Parathyroid adenoma (tissue), 2 donors: ENCODE data around the gene TIMP3.
"Not testable (repeated sequence)": the region's sequence is repeated elsewhere in the genome, so short reads cannot be mapped to it uniquely, and the experiment has no call there.

Experiments used
- H2AFZ ChIP-seq: fragments of 300-600 bp; sonication (generic); one replicate; pipeline ENCODE4 v1.7.0; 2017; ENCODE audit warnings: antibody characterized with exemption, mild to moderate bottlenecking
- H3K27ac ChIP-seq: fragments of 300-600 bp; sonication (generic); one replicate; pipeline ENCODE4 v1.7.0; 2017
- H3K27me3 ChIP-seq: fragments of 300-600 bp; sonication (generic); one replicate; pipeline ENCODE4 v1.7.0; 2017; ENCODE audit warnings: low read length; ENCODE audit not compliant: control insufficient read depth, insufficient read depth
- H3K36me3 ChIP-seq: fragments of 300-600 bp; sonication (generic); one replicate; pipeline ENCODE4 v1.7.0; 2017; ENCODE audit warnings: low read length; ENCODE audit not compliant: control insufficient read depth, insufficient read depth
- H3K4me1 ChIP-seq: fragments of 300-600 bp; sonication (generic); one replicate; pipeline ENCODE4 v1.7.0; 2017; ENCODE audit warnings: control low read depth
- H3K4me2 ChIP-seq: fragments of 300-600 bp; sonication (generic); one replicate; pipeline ENCODE4 v1.7.0; 2017; ENCODE audit warnings: low read length
- H3K4me3 ChIP-seq: fragments of 300-600 bp; sonication (generic); one replicate; pipeline ENCODE4 v1.7.0; 2017; ENCODE audit warnings: low read depth, low read length
- H3K79me2 ChIP-seq: fragments of 300-600 bp; sonication (generic); one replicate; pipeline ENCODE4 v1.7.0; 2017; ENCODE audit warnings: control low read depth
- H3K9ac ChIP-seq: fragments of 300-600 bp; sonication (generic); one replicate; pipeline ENCODE4 v1.7.0; 2017; ENCODE audit warnings: mild to moderate bottlenecking
- H3K9me3 ChIP-seq: fragments of 300-600 bp; sonication (generic); one replicate; pipeline ENCODE4 v1.7.0; 2017; ENCODE audit warnings: low read length; ENCODE audit not compliant: control insufficient read depth
- TF ChIP-seq, protein P1 (sequence below): fragments of 300-600 bp; sonication (generic); IDR thresholded peaks from one replicate; pipeline ENCODE4 v1.7.0; 2017; ENCODE audit warnings: antibody characterized with exemption, mild to moderate bottlenecking
- donor health status: primary hyperparathyroidism.

The TIMP3 gene

DNA sequence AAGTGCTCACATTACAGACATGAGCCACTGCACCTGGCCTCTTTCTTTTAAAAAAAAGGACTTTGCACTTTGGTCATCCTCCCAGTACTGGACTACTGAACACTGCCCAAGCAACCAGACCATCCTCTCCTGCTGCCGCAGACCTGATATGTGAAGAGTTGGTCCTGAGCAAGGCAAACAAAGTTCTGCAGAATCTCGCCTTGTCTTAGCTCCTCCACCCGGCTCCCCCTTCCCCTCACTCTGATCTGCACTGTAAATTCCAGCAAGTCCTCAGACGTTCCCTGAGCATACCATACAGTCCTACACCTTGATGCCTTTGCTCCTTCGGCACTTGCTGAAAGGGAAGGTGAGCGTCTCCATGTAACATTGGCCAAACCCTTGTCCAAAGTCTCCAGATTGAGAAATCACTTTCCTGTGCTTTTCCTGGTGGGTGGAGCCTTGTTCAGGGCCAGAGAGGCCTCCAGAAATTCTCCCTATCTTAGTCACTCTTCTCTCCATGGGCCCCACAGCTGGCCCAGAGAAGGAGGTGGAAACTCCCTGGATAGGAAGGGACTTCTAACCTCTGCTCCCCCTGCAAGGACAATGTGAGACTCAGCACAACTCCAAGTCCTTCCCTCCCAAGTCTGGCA is 47.0 kb upstream of the TIMP3 start:
- Histone ChIP-seq H3K9me3 (no peaks in the 10 kb centered on the region), H3K36me3 (no peaks in the 10 kb centered on the region), H2AFZ (no peak overlapping the region), H3K9ac (no peak overlapping the region), H3K4me3 (no peak overlapping the region), H3K79me2 (no peaks in the 10 kb centered on the region), H3K27me3 (no peaks in the 10 kb centered on the region), H3K4me1 (no peaks in the 10 kb centered on the region), H3K27ac (no peak overlapping the region), H3K4me2 (no peak overlapping the region)
- TF ChIP-seq, protein P1, sequence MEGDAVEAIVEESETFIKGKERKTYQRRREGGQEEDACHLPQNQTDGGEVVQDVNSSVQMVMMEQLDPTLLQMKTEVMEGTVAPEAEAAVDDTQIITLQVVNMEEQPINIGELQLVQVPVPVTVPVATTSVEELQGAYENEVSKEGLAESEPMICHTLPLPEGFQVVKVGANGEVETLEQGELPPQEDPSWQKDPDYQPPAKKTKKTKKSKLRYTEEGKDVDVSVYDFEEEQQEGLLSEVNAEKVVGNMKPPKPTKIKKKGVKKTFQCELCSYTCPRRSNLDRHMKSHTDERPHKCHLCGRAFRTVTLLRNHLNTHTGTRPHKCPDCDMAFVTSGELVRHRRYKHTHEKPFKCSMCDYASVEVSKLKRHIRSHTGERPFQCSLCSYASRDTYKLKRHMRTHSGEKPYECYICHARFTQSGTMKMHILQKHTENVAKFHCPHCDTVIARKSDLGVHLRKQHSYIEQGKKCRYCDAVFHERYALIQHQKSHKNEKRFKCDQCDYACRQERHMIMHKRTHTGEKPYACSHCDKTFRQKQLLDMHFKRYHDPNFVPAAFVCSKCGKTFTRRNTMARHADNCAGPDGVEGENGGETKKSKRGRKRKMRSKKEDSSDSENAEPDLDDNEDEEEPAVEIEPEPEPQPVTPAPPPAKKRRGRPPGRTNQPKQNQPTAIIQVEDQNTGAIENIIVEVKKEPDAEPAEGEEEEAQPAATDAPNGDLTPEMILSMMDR: no peak

DNA sequence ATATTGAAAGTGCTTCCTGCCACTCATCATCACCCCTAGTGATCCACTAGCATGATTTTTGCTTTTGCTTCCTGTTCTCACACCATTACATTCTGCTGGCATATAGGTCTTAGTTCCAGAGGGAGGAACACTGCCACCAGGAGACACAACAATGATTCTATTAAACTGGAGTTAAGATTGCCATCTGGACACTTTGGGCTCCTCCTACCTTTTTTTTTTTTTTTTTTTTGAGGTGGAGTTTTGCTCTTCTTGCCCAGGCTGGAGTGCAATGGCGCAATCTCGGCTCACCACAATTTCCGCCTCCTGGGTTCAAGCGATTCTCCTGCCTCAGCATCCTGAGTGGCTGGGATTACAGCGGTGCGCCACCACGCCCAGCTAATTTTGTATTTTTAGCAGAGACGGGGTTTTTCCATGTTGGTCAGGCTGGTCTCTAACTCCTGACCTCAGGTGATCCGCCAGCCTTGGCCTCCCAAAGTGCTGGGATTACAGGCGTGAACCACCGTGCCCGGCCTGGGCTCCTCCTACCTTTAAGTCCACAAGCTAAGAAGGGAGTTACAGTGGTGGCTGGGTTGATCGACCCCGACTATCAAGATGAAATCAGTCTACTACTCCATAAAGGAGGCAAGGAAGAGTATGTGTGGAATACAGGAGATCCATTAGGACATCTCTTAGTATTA is 44.3 kb upstream of the TIMP3 start:
- not testable (repeated sequence) for H2AFZ ChIP-seq, H3K4me2 ChIP-seq, H3K27me3 ChIP-seq, H3K36me3 ChIP-seq, H3K4me1 ChIP-seq, H3K79me2 ChIP-seq, H3K4me3 ChIP-seq, H3K27ac ChIP-seq, H3K9me3 ChIP-seq, H3K9ac ChIP-seq

DNA sequence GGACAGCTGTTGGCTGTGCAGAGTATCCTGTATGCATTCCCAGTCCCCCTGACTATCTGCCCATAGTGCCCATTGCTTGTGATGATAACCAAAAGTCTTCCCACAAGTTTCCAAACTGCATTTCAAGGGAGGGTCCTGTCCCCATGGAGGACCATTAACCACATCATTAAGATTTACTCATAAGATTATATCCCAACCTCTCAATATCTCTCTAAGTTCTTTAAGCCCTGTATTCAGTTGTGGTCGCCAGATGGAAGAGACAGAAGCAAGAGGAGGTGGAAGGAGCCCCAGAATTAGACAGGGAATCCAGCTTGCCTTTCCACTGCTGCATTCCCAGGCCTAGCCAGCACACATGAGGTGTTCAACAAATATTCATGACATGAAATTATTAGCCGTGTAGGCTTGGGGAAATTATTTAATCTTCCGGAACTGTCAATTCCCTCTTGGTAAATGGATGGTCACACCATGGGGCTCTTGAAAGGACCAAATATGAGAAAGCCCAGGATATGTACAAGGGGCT is 42.6 kb upstream of the TIMP3 start:
- Histone ChIP-seq H3K4me1 (no peaks in the 10 kb centered on the region), H3K36me3 (no peaks in the 10 kb centered on the region), H3K79me2 (no peaks in the 10 kb centered on the region), H3K27me3 (no peaks in the 10 kb centered on the region), H3K4me2 (no peak overlapping the region), H3K9me3 (no peaks in the 10 kb centered on the region), H2AFZ (no peak overlapping the region), H3K27ac (no peak overlapping the region), H3K4me3 (no peak overlapping the region), H3K9ac (no peak overlapping the region)
- TF ChIP-seq, protein P1: no peak

DNA sequence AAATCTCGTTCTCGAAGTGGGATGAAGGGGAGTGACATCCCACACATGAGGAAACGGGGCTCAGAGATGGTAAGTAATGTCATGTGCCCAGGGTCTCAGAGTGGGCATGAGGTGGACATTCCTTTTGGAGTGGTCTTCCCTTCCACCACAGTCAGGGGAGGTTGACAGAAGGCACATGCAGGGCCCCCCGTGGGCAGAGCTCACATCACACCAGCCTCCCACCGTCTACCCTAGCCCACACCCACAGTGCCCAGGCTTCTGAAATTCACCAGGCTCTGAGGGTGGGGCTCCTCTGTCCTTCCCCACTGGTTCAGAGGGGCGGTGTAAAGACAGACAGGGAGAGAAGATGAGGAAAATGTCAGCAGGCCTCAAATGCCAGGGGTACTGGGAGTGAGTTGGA is 41.1 kb upstream of the TIMP3 start:
- Histone ChIP-seq H3K4me3 (no peak overlapping the region), H2AFZ (no peak overlapping the region), H3K4me1 (no peaks in the 10 kb centered on the region), H3K9me3 (no peaks in the 10 kb centered on the region), H3K36me3 (no peaks in the 10 kb centered on the region), H3K27ac (peak overlapping the region; percentile 75), H3K79me2 (no peaks in the 10 kb centered on the region), H3K4me2 (no peak overlapping the region), H3K27me3 (no peaks in the 10 kb centered on the region), H3K9ac (no peak overlapping the region)
- TF ChIP-seq, protein P1: no peak

DNA sequence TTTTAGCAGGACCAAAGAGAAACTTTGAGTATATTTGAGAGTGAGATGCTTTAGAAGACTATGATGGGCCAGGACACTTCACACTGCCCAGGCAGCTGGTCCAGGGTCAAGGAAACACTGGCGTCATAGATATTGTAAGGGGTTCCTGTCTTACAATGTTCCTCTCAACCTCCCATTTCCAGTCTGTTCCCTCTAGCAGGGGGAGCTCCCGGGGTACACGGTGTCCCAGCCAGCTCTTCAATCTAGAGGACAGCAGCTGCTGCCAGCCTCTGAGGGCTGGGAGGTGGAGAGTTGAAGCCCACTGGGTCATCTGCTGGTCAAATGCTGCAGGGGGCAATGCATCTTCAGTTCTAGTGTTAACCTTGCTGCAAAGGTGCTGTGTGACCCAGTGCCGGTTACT is 40.7 kb upstream of the TIMP3 start:
- no peak overlapping the region for H3K4me2 ChIP-seq
- H3K9ac ChIP-seq: no peak overlapping the region
- no peak overlapping the region for H3K4me3 ChIP-seq
- H3K9me3 ChIP-seq: no peaks in the 10 kb centered on the region
- H3K27me3 ChIP-seq: no peaks in the 10 kb centered on the region
- no peaks in the 10 kb centered on the region for H3K79me2 ChIP-seq
- no peaks in the 10 kb centered on the region for H3K36me3 ChIP-seq
- TF ChIP-seq, protein P1: no peak
- no peaks in the 10 kb centered on the region for H3K4me1 ChIP-seq
- H2AFZ ChIP-seq: no peak overlapping the region
- peak overlapping the region; percentile 75 for H3K27ac ChIP-seq
